ENCODE data around the gene WDR5.

GRCh38 chr9:134158242-134158641 lies 22.4 kb downstream of the WDR5 start:
- TF ChIP-seq EZH2 (IDR thresholded peaks at IDR 0.05; ENCODE audit: insufficient read depth, poor library complexity, severe bottlenecking) (no peak), EZH2phosphoT487 (IDR thresholded peaks at IDR 0.05; ENCODE audit: insufficient read depth, low read depth) (no peak)

All from GM23248 (cell line).